Psoas muscle (tissue), 8 donors: ENCODE measurements around the gene FBXW12. TPM values are rescaled to one million over a fixed set of nuclear protein-coding genes. Genes with fewer than 3 reads are reported as not detected.

ENCODE experiments used
- ATAC-seq, 4 donors: fragments of 200-7000 bp; cut with Tn5 transposase; one replicate each; pipeline ENCODE4 v1.9.1; 2020; ENCODE audit warnings: moderate library complexity in 3 of 4, mild to moderate bottlenecking in 2 of 4
- DNase-seq, 2 donors: peaks; one replicate each; pipeline ENCODE4 v3.0.0-alpha.2; 2020
- H3K27ac ChIP-seq: fragments of 200-600 bp; one replicate; pipeline ENCODE4 v1.8.0; 2022
- H3K27me3 ChIP-seq, 3 donors: fragments of 200-600 bp in 1 of 3; one replicate each; pipeline versions ENCODE4 v1.6.1 to v1.8.0; 2013 to 2022; ENCODE audit warnings: low read length in 2 of 3, mild to moderate bottlenecking in 2 of 3, moderate library complexity in 1 of 3; ENCODE audit not compliant: insufficient read depth in 3 of 3
- H3K36me3 ChIP-seq, 2 donors: fragments of 200-600 bp in 1 of 2; one replicate each; pipeline versions ENCODE4 v1.6.1 to v1.8.0; 2013 to 2022; ENCODE audit warnings: low read depth in 1 of 2, mild to moderate bottlenecking in 1 of 2, moderate library complexity in 1 of 2; ENCODE audit not compliant: insufficient read depth in 1 of 2
- H3K4me1 ChIP-seq: fragments of 200-600 bp; one replicate; pipeline ENCODE4 v1.8.0; 2022
- H3K4me3 ChIP-seq: fragments of 200-600 bp; one replicate; pipeline ENCODE4 v1.8.0; 2022; ENCODE audit warnings: mild to moderate bottlenecking
- H3K9me3 ChIP-seq: fragments of 200-600 bp; one replicate; pipeline ENCODE4 v1.8.0; 2022
- CTCF ChIP-seq: fragments of 200-600 bp; IDR thresholded peaks from one replicate; pipeline ENCODE4 v1.8.0; 2022; ENCODE audit warnings: antibody characterized with exemption
- WGBS, 3 donors: extraction: QIAGEN DNeasy Blood & Tissue Kit; methylation state at CpG; one replicate each; pipeline versions ENCODE4 v1.1.6 to v1.1.7; 2013; 5-methylcytosine and 5-hydroxymethylcytosine counted together
- intact Hi-C, 2 donors: fragments of 100-400 bp; cut with DNase I; formaldehyde crosslinking; loops; one replicate each; pipeline versions ENCODE4 v1.11.0 to v1.14.2; 2022
- polyA plus RNA-seq, 3 donors: library from polyadenylated mRNA; stranded (reverse); fragments of 200-250 nt; gene quantifications; one replicate each; pipeline ENCODE4 v1.2.3, GENCODE V29; 2013
- total RNA-seq, 4 donors: library from RNA; stranded (reverse); fragmentation: NEBNext Ultra II Directional in 2 of 4; extraction: Animal tissue kit (Norgen Biotek cat#: 25700) in 2 of 4; gene quantifications; one replicate each; pipeline versions ENCODE4 v1.2.1 to v1.2.4, GENCODE V29; 2021 to 2023
- donor health status: healthy with polysubstance abuse.
- donor health status: DM: no; HTN: no; CAD: no; lungs with moderate emphysema.
- donor health status: Bipolar disorder and iron deficiency.
- donor health status: healthy.
- donor health status: DM: yes; HTN: yes; CAD: no.
- donor health status: DM: no; HTN: no; CAD: no.
- donor health status: DM: no; HTN: no; CAD: no.
- donor health status: DM: yes; HTN: yes; CAD: no.

The FBXW12 gene
- total and polyA plus RNA-seq, 7 donors = 0.01 TPM; not detected in 6

- DNase-seq (peak; percentile 4 to 10), ATAC-seq (no peak)
- TF ChIP-seq CTCF = no peak
- Histone ChIP-seq H3K4me3 (no peak overlapping the region), H3K36me3 (peaks cover 0 to 3% of the 10 kb centered on the region in 2 donors), H3K9me3 (no peaks in the 10 kb centered on the region), H3K4me1 (no peaks in the 10 kb centered on the region), H3K27me3 (peaks cover 0 to 2% (median 0%) of the 10 kb centered on the region in 3 donors), H3K27ac (no peak overlapping the region)
- intact Hi-C loops = no loop called here
- WGBS, 3 donors = 87 to 96% (median 90%) methylated on average over 8 of the region's 8 CpGs
These were observed 41.1 kb downstream of the FBXW12 start for GRCh38 chr3:48413086-48413485.

- DNase-seq = peak; percentile 2 to 49
- Histone ChIP-seq H3K27ac (no peak overlapping the region), H3K36me3 (peaks cover 0 to 3% of the 10 kb centered on the region in 2 donors), H3K4me1 (no peaks in the 10 kb centered on the region), H3K9me3 (no peaks in the 10 kb centered on the region), H3K4me3 (no peak overlapping the region), H3K27me3 (peaks cover 0 to 2% (median 0%) of the 10 kb centered on the region in 3 donors)
- WGBS, 3 donors = 87 to 92% (median 91%) methylated on average over 8 to 14 of the region's 14 CpGs
- no peak for ATAC-seq
- intact Hi-C loops = no loop called here
- TF ChIP-seq CTCF = no peak
These were observed 41.6 kb downstream of the FBXW12 start for GRCh38 chr3:48413611-48414010.

GRCh38 chr3:48414376-48415250, 42.6 kb downstream of the FBXW12 start:
- peak; percentile 4 to 28 for DNase-seq

GRCh38 chr3:48415251-48415953, 43.4 kb downstream of the FBXW12 start:
- no peak overlapping the region for H3K27ac ChIP-seq
- peak; percentile 4 to 47 for DNase-seq
- H3K4me3 ChIP-seq = no peak overlapping the region
- ATAC-seq = no peak
- WGBS, 3 donors = 88 to 90% (median 89%) methylated on average over 24 of the region's 24 CpGs
- H3K9me3 ChIP-seq = no peaks in the 10 kb centered on the region
- H3K27me3 ChIP-seq = peaks cover 0 to under 1% (median 0%) of the 10 kb centered on the region in 3 donors
- no peak for TF ChIP-seq CTCF
- H3K4me1 ChIP-seq = no peaks in the 10 kb centered on the region
- intact Hi-C loops = no loop called here
- H3K36me3 ChIP-seq = no peaks in the 10 kb centered on the region

More at GRCh38 chr3:48414376-48415250, 42.6 kb downstream of the FBXW12 start:
- no peak overlapping the region for H3K4me3 ChIP-seq
- intact Hi-C loops = no loop called here
- H3K9me3 ChIP-seq = no peaks in the 10 kb centered on the region
- no peak for ATAC-seq
- H3K4me1 ChIP-seq = no peaks in the 10 kb centered on the region
- H3K27ac ChIP-seq = no peak overlapping the region
- WGBS, 3 donors = 78 to 90% (median 82%) methylated on average over 25 of the region's 25 CpGs
- peaks cover 0 to 3% of the 10 kb centered on the region in 2 donors for H3K36me3 ChIP-seq
- peaks cover 0 to 2% (median 0%) of the 10 kb centered on the region in 3 donors for H3K27me3 ChIP-seq
- TF ChIP-seq CTCF = no peak
